ENCODE data around the gene HK3. TPM values are rescaled to one million over a fixed set of nuclear protein-coding genes. Genes with fewer than 3 reads are reported as not detected.

The HK3 gene
- total and polyA plus RNA-seq, 2 of the 8 experiments (the other 6 are each of a cell fraction or from before 2014, with no cell fraction given), result not detected

- Histone ChIP-seq H2AK5ac (ENCODE audit: low read depth, low read length) (no peak overlapping the region), H2BK15ac (ENCODE audit: low read length) (no peak overlapping the region), H4K20me1 (replicated peaks in 1 of 2; ENCODE audit: control insufficient read depth in 1 of 2, insufficient read depth in 2 of 2, low read length in 2 of 2) (no peaks in the 10 kb centered on the region), H2BK20ac (ENCODE audit: low read length) (no peak overlapping the region), H3K4me3 (ENCODE audit: extremely low read depth in 1 of 4, insufficient read depth in 2 of 4, low read depth in 3 of 4, low read length in 4 of 4) (no peak overlapping the region), H2BK120ac (replicated peaks; ENCODE audit: low read depth, low read length) (no peak overlapping the region), H3K36me3 (ENCODE audit: control insufficient read depth in 2 of 4, insufficient read depth in 4 of 4, low read length in 3 of 4) (no peaks in the 10 kb centered on the region), H2AFZ (ENCODE audit: low read length) (no peak overlapping the region), H3K4me2 (ENCODE audit: insufficient read depth in 1 of 2, low read depth in 2 of 2, low read length in 2 of 2) (no peak overlapping the region), H3K9me3 (ENCODE audit: insufficient read depth in 2 of 2, low read depth in 1 of 2, low read length in 1 of 2) (no peaks in the 10 kb centered on the region), H4K5ac (ENCODE audit: insufficient read length, low read depth, low read length) (no peak overlapping the region), H4K91ac (replicated peaks; ENCODE audit: insufficient read length, low read length) (no peak overlapping the region), H3K79me2 (ENCODE audit: control insufficient read depth in 1 of 2, insufficient read depth in 2 of 2, low read length in 2 of 2) (no peaks in the 10 kb centered on the region), H3K56ac (replicated peaks; ENCODE audit: insufficient read length, low read depth, low read length) (no peak overlapping the region), H3K23me2 (ENCODE audit: low read depth, low read length) (no peaks in the 10 kb centered on the region), H3K27ac (ENCODE audit: low read depth, low read length) (no peak overlapping the region), H2BK12ac (ENCODE audit: low read depth, low read length) (no peak overlapping the region), H3K9ac (replicated peaks in 1 of 4; ENCODE audit: extremely low read depth in 1 of 4, low read depth in 3 of 4, low read length in 3 of 4) (no peak overlapping the region), H3K79me1 (ENCODE audit: low read depth, low read length) (no peaks in the 10 kb centered on the region), H3K18ac (ENCODE audit: extremely low read depth, low read length) (no peak overlapping the region), H3K4me1 (replicated peaks in 1 of 4; ENCODE audit: control insufficient read depth in 3 of 4, insufficient read depth in 4 of 4, low read length in 3 of 4) (peaks cover 0 to 3% (median 0%) of the 10 kb centered on the region in 4 experiments; a peak in 2 of 7 replicates), H3K23ac (ENCODE audit: insufficient read length) (no peak overlapping the region), H2BK5ac (ENCODE audit: low read depth, low read length) (no peak overlapping the region), H3K4ac (replicated peaks; ENCODE audit: insufficient read length, low read depth, low read length) (no peak overlapping the region), H3K14ac (ENCODE audit: insufficient read length) (no peak overlapping the region), H4K8ac (ENCODE audit: extremely low read depth, insufficient read depth, low read length) (no peak overlapping the region), H3K27me3 (replicated peaks in 1 of 4; ENCODE audit: control insufficient read depth in 3 of 4, extremely low read depth in 1 of 4, insufficient read depth in 3 of 4, low read length in 3 of 4) (no peaks in the 10 kb centered on the region)
- ChIA-PET POLR2A (ENCODE audit: partially characterized antibody) (interaction anchor here (0.7 kb wide), 1 partner anchor 16 kb away, joined by 3 read pairs; the partner anchor contains the start of gene HK3), CTCF (ENCODE audit: partially characterized antibody) (interaction anchor here (0.7 to 5.4 kb wide), 11 partner anchors 9 to 225 kb away, joined by 3 to 34 read pairs (median 3); no protein-coding TSS in a partner anchor)
- TF ChIP-seq, protein P1, sequence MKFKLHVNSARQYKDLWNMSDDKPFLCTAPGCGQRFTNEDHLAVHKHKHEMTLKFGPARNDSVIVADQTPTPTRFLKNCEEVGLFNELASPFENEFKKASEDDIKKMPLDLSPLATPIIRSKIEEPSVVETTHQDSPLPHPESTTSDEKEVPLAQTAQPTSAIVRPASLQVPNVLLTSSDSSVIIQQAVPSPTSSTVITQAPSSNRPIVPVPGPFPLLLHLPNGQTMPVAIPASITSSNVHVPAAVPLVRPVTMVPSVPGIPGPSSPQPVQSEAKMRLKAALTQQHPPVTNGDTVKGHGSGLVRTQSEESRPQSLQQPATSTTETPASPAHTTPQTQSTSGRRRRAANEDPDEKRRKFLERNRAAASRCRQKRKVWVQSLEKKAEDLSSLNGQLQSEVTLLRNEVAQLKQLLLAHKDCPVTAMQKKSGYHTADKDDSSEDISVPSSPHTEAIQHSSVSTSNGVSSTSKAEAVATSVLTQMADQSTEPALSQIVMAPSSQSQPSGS (IDR thresholded peaks at IDR 0.05; ENCODE audit: low read length), result no peak
- TF ChIP-seq SP4 (IDR thresholded peaks at IDR 0.05; ENCODE audit: low read length) (no peak), SAP30 (IDR thresholded peaks at IDR 0.05; ENCODE audit: insufficient read depth, insufficient replicate concordance, low read length) (no peak), HDAC6 (IDR thresholded peaks at IDR 0.05; ENCODE audit: low read depth, low read length) (no peak), JUND (IDR thresholded peaks at IDR 0.05; ENCODE audit: low read length) (no peak), KDM1A (IDR thresholded peaks at IDR 0.05; ENCODE audit: borderline replicate concordance, low read length) (no peak), NRF1 (IDR thresholded peaks at IDR 0.05; ENCODE audit: low read depth, low read length) (no peak), CBX5 (IDR thresholded peaks at IDR 0.05; ENCODE audit: low read depth, low read length) (no peak), CBX8 (IDR thresholded peaks at IDR 0.05; ENCODE audit: borderline replicate concordance, low read depth, low read length) (no peak), BACH1 (IDR thresholded peaks at IDR 0.05; ENCODE audit: low read length) (no peak)
- no peak for DNase-seq (ENCODE audit: low read depth in 1 of 2, low spot score in 2 of 2)
- FAIRE-seq, result no peak
- WGBS, 2 experiments (ENCODE audit: extremely low coverage in 1 of 2, insufficient coverage in 1 of 2, insufficient read length in 1 of 2, insufficient replicate concordance in 2 of 2, low coverage in 1 of 2, low lambda C conversion rate in 2 of 2, missing lambda C conversion rate in 1 of 2), result 89% methylated on average over 6 of the region's 6 CpGs; no CpG with 5 or more reads in 1 of the 2 experiments
These were observed 16.6 kb downstream of the HK3 start for GRCh38 chr5:176882567-176882903.

Data from H1 (cell line).